HG03280 (cell line): ENCODE data around the gene FGF21.
"Not testable (repeated sequence)": the region's sequence is repeated elsewhere in the genome, so short reads cannot be mapped to it uniquely, and the experiment has no call there.

ENCODE experiments used
- ATAC-seq: cut with Tn5 transposase; IDR thresholded peaks from one replicate; pipeline ENCODE4 v1.9.1; 2021; ENCODE audit warnings: mild to moderate bottlenecking, moderate library complexity; ENCODE audit not compliant: unreplicated experiment

The FGF21 gene

DNA sequence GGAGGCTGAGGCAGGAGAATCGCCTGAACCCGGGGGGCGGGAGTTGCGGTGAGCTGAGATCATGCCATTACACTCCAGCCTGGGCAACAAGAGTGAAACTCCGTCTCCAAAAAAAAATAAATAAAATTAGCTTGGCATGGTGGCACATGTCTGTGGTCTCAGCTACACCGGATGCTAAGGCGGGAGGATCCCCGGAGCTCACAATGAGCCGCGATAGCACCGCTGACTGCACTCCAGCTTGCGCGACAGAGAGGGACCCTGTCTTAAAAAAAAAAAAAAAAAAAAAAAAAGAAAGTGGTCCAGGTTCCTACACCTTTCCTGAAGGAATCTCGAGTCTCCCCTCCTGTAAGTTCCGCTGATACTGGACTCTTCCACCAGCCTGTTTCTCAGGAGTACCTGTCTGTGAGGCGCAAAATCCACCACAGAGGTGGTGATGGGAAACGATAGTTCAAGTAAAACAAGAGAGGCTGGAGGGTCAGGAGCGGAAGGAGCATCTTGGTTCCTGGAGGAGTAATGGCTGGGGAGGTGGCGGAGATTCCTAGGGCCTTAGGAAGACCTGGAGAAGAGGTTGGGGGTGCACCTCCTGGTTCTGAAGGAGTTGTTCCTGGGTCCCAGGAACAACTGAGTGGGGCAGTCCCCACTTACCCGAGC lies 3.4 kb upstream of the FGF21 start:
- ATAC-seq: no peak

DNA sequence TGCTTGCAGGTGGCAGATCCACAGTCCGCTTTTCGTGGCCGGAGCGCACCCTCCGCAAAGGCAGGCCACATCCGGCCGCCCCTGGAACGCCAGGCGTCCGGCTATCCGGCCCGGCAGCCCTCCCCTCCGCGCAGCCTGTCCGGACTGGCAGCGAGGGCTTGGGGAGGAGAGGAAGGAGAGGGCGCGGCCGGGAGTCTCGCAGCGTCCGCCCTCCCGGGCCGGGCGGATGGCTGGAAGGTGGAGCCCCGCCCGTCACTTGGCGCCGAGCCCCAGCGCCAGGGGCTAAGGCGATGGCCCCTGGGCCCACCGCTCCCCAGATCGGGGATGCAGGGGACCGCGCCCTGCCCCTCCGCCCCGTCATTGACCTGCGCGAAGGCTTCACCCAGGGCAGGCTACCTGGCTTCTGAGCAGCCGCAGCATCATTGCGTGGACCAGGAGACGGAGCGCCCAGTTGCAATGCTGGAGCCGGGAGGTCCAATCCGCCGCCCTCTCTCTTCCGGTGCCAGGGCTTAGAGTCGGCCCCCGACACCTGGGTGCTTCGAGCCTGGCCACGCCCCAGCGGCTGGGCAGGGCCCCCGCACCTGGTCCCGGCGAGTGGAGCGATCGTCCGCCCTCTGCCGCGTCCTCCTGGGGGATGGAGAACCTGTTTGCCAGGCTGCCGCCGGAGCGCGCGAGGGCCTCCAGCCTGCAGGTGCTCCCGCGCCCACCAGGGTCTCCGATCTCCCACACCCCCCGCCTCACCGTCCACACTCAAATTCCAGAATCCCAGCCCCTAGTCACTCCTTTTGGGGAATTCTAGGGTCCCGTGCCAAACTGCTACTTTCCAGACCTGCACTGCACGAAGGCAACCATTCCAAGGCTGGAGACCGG lies 2.6 kb upstream of the FGF21 start, which contains the start of gene FUT1:
FUT1 (minus strand) TSS at position 146 of the 870 bp plus-strand sequence. CDS start 1,360 bp downstream, outside the sequence.
- ATAC-seq: no peak

DNA sequence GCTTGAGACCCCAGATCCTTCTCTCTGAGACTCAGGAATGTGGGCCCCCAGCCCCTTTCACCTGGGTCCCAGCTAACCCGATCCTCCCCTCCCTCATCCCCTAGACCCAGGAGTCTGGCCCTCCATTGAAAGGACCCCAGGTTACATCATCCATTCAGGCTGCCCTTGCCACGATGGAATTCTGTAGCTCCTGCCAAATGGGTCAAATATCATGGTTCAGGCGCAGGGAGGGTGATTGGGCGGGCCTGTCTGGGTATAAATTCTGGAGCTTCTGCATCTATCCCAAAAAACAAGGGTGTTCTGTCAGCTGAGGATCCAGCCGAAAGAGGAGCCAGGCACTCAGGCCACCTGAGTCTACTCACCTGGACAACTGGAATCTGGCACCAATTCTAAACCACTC lies 463 bp downstream of the FGF21 start:
- ATAC-seq: no peak

DNA sequence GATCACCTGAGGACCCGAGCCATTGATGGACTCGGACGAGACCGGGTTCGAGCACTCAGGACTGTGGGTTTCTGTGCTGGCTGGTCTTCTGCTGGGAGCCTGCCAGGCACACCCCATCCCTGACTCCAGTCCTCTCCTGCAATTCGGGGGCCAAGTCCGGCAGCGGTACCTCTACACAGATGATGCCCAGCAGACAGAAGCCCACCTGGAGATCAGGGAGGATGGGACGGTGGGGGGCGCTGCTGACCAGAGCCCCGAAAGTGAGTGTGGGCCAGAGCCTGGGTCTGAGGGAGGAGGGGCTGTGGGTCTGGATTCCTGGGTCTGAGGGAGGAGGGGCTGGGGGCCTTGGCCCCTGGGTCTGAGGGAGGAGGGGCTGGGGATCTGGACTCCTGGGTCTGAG lies 888 bp downstream of the FGF21 start:
- no peak for ATAC-seq

DNA sequence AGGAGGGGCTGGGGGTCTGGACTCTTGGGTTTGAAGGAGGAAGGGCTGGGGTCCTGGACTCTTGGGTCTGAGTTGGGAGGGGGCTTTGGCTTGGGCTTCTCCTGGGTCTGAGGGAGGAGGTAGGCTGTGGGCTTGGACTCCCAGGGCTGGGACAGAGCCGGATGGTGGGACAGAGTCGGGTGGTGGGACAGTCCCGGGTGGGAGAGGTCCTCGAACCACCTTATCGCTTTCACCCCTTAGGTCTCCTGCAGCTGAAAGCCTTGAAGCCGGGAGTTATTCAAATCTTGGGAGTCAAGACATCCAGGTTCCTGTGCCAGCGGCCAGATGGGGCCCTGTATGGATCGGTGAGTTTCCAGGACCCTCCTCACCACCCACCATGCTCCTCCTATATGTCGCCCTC lies 1.4 kb downstream of the FGF21 start:
- ATAC-seq: no peak

DNA sequence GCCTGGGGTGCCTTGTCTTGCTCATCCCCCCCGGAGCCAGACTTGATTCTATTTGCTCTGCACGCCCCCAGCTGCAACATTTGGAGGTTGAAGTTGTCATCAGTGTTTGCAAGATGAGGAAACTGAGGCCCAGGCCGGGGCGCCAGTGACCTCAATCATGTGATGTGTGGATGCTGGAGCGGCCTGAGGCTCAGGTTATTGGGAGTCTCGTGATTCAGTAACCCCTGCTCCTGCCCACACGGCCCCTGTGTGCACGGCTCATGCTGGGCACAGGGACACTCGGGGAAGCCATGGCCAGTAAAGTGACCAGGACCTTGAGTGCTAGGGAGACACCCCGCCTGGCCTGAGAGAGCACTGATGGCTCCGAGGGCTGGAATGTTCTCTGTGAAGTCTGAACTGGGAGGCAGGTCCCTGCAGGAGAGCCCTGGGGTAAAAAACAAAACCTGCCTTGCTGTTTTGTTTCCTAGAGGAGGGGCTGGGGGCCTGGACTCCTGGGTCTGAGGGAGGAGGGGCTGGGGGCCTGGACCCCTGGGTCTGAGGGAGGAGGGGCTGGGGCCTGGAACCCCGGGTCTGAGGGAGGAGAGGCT lies 1.9 kb downstream of the FGF21 start:
- ATAC-seq: no peak

DNA sequence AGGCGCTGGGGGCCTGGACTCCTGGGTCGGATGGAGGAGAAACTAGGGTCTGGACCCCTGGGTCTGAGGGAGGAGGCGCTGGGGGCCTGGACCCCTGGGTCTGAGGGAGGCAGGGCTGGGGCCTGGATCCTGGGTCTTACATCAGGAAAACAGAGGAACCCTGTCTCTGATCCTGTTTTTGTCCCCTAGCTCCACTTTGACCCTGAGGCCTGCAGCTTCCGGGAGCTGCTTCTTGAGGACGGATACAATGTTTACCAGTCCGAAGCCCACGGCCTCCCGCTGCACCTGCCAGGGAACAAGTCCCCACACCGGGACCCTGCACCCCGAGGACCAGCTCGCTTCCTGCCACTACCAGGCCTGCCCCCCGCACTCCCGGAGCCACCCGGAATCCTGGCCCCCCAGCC lies 2.4 kb downstream of the FGF21 start:
- no peak for ATAC-seq

DNA sequence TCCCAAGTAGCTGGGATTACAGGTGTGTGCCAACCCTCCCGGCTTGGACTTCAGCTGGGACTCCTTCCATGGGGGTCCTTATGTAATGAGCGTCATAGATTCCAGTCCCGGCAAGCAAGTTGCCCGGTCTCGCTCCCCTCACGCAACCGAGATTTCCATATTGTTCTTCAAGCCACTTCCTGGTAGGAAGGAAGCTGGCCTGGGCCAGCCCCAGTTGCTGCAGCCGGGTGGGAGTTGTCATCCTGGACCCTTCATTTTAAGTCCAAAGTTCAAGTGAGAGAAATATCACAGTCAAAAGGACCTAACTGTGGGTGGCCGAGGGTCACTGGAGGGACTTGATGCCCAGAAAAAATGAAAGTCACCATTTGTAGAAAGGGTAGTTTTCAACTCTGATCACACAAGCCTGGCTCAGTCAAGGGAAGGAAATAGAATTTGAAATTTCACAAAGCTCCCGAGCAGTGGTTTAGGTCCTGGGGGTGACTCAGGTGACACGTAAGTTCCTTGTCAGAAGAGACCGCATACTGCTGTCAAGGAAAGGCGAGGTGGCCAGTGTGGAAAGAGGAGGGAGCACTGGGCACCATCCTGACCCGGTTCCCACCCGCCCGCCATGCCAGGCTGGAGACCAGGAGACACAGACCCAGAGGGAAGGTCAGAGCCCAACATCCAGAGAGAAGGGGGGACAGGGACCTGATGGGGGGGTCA lies 5.3 kb downstream of the FGF21 start:
- ATAC-seq: no peak

DNA sequence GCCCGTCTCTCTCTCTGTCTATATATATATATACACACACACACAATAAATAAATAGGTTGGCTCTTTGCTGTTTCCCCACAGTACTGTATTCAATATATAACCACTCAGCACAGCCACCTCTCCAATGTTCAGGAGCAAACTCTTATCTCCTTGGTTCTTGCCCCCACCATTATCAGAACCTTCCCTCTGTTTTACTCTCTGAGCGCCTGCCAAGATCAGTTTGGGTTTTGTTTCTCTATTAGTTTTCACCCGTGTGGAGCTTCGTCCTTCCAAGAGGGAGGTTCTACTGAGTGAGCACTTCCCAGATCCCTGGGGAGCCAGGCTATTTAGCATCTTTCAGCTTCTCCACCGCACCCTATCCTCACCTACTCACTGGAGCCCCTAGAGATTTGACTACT lies 10.5 kb downstream of the FGF21 start:
- ATAC-seq: not testable (repeated sequence)

DNA sequence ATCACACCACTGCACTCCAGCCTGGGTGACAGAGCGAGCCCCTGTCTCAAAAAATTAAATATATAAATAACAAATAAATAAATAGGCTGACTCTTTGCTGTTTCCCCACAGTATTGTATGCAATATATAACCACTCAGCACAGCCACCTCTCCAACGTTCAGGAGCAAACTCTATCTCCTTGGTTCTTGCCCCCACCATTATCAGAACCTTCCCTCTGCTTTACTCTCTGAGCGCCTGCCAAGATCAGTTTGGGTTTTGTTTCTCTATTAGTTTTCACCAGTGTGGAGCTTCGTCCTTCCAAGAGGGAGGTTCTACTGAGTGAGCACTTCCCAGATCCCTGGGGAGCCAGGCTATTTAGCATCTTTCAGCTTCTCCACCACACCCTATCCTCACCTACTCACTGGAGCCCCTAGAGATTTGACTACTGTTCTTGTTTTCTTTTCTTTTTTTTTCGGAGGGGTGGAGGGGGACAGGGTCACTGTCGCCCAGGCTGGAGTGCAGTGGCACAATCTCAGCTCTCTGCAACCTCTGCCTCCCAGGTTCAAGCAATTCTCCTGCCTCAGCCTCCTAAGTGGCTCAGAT lies 12.9 kb downstream of the FGF21 start:
- ATAC-seq: not testable (repeated sequence)

DNA sequence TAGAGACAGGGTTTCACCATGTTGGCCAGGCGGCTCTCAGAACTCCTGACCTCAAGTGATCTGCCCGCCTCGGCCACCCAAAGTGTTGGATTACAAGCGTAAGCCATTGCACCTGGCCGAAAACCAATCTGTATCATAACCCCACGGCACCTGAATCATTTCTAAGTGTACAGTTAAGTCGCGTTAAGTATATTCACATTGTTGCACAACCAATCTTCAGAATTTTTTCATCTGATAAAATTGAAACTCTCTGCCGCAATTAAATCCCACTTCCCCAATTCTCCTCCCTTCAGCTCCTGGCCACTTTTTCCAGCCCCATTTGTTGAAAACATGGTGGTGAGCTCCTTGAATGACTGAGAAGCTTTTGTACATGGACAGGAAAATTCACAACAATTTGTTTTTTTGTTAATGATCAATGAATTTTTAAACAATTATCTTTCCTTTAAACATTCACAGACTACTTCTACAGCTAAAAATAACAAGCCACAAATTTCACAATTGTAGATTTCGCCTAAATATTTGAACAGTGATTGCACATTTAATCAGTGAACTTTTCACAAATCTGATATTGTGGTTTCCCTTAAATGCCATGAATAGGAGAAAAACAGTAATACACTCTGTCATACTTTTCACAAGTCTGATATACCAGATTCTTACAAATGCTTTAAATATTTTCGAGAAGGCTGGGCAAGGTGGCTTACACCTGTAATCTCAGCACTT lies 13.8 kb downstream of the FGF21 start:
- ATAC-seq: no peak

DNA sequence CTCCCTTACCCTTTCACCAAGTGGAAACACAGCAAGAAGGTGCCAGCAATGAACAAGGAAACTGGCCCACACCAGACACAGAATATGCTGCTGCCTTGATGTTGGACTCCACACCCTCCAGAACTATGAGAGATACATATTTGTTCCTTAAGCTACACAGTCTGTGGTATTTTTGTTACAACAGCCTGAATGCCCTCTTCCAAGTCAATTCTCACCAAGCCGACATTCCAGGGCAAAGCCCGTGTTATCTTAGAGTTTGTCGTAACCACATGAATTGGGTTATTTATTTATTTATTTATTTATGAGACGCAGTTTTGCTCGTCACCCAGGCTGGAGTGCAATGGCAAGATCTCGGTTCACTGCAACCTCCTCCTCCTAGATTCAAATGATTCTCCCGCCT lies 14.9 kb downstream of the FGF21 start:
- no peak for ATAC-seq

DNA sequence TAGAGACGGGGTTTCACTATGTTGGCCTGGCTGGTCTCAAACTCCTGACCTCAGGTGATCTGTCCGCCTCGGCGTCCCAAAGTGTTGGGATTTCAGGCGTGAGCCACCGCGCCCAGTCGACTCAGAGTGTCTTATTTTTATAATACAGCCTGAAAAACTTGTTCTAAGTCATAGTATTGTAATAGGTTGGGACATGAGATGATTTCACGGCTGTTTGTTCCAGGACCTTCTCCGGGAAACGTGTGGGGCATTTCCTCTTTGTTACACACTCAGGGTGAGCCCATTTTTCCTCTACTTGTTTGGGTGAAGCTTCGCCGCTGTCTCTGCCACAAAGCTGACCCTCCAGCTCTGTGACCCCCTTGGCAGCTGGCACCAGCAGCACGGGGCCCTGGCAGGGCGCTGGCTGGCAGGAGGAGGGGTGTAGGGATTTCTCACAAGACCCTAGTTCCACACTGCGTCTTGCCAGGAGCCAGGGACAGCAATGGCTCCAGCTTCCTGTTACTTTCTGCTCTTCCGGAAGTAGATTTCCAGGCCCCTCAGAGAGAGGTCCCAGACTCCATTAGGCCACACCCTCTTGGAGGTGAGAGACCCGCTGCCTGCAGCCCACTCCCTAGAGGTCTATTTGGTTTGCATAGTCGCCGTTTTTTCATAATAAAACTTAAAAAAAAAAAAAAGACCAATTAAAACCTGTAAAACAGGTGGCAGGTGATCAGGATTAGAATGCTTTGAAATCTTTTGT lies 15.6 kb downstream of the FGF21 start:
- ATAC-seq: no peak

DNA sequence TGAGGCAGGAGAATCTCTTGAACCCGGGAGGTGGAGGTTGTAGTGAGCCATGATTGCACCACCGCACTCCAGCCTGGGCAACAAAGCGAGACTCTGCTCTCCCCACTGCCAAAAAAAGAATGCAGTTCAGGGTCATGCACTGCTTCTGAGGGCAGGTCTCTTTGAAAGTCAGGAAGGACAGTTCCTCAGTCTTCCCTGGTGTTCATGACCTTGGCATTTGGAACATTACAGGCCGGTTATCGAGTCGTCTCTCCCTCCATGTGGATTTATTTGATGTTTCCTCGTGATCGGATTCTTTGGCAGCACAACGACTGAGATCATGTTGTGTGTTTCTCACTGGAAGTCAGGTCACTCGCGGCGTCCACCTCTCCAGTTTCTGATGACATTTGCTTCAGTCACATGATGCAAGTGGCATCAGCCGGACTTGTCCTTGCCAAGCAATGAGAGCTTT lies 17.2 kb downstream of the FGF21 start:
- ATAC-seq: no peak

DNA sequence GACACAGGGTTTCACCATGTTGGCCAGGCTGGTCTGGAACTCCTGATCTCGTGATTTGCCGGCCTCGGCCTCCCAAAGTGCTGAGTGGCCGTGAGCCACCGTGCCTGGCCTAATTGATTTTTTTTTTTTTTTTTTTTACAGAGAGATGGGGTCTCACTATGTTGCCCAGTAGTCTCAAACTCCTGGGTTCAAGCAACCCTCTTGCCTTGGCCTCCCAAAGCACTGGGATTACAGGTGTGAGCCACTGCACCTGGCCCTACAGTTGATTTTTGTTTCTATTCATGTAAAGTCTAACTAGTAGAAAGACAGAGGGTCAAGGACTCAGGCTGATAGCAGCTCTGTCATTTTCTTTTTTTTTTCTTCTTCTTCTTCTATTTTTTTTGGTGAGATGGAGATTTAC lies 21.8 kb downstream of the FGF21 start:
- no peak for ATAC-seq

DNA sequence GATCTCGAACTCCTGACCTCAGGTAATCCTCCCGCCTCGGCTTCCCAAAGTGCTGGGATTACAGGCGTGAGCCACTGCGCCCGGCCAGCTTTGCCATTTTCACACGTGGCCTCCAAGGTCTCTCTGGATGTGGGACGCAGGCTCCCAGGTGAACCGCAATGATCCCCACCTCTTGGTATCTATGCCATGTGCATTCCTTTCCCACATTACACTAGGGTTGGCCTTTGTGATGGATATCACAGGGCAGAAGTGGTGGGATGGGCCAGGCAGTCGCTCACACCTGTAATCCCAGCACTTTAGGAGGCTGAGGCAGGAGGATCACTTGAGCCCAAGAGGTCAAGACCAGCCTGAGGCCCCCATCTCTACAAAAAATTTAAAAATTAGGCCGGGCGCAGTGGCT lies 22.4 kb downstream of the FGF21 start:
- ATAC-seq: no peak

DNA sequence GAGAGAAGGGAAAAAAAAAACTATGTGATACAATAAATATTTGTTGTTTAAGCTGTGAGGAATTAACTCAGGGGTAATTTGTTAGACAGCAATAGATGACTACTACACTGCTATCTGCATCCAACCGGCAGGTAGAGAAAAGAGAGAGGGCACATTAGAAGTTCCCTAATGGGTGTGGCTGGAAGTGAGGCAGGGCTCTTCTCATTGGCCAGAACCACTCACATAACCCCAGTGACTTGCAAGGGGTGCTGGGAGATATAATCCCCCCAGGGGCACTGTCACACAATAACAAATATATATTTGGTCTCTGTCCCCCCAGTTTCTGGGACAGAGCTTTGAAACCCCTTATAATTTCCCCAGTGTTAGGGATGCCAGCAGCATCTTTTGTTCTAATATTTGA lies 24.3 kb downstream of the FGF21 start:
- no peak for ATAC-seq

DNA sequence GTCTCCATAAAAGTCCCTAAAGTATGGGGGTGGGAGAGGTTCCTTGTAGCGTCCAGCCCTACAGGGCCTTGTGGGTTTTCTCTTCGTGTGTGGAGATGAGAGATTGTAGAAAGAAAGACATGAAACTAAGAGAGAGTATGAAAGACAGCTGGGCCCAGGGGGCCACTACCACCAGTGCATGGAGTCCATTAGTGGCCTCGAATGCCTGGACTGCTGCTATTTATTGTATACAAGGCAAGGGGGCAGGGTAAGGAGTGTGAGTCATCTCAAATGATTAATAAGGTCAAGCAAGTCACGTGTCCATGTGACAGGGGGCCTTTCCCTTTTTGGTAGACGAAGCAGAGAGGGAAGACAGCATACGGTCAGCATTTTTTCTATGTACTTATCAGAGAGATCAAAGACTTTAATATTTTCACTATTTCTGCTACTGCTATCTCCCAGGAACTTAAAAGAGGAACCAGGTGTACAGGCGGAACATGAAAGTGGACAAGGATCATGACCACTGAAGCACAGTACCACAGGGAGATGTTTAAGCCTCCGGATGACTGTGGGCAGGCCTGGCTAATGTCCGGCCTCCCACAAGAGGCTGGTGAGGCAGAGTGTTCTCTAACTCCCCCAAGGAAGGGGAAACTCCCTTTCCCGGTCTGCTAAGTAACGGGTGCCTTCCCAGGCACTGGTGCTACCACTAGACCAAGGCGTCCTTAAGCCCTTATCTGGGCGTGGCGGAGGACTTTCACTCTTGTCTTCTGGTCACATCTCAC lies 25.5 kb downstream of the FGF21 start:
- ATAC-seq: no peak

DNA sequence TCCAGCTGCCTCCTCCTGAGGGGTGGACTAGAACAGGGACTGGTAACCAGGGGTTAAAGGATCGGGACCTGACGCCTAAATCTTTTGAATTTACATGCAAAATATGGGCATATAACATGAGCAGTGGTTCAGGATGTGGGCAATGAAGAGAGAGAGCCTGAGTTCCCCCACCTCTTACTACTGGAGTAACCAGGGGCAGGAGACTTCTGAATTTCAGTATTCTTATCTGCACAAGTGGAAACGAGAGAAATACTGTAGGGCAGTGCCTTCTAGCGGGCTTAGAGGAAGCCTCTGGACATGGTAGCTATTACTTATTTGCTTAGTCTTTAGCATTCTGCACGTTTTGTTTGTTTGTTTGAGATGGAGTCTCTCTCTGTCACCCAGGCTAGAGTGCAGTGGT lies 29.2 kb downstream of the FGF21 start:
- no peak for ATAC-seq
